ENCODE measurements around the gene USP25. TPM values are rescaled to one million over a fixed set of nuclear protein-coding genes. Genes with fewer than 3 reads are reported as not detected.

The USP25 gene
- total RNA-seq, 1 experiment from 2014 or later = 33.6 TPM

DNA sequence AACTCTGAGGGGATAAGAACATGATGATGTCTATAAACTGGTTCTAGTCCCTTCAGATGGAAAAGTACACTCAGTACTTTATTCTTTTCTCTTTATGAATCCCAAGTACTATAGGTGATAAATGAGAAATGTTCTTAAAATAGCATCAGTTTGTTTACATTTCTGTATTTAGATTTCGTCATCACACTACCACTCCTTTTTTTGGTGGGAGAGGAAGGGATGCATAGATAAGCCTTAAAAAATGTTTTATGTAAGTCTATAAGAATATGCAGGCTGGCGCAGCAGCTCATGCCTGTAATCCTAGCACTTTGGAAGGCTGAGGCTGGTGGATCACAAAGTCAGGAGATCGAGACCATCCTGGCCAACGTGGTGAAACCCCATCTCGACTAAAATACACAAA is 144.8 kb downstream of the USP25 start:
- Histone ChIP-seq H4K20me1 (ENCODE audit: insufficient read depth) (no peaks in the 10 kb centered on the region), H3K36me3 (ENCODE audit: control insufficient read depth in 1 of 2, insufficient read depth in 2 of 2, low read length in 2 of 2) (peaks cover 3 to 6% of the 10 kb centered on the region in 2 experiments; a peak in 3 of 4 replicates), H3K4me3 (replicated peaks in 1 of 2; ENCODE audit: low read depth in 1 of 2, low read length in 2 of 2) (no peak overlapping the region), H3K9me2 (ENCODE audit: insufficient read depth) (no peaks in the 10 kb centered on the region), H3K79me2 (ENCODE audit: insufficient read depth, low read length) (no peaks in the 10 kb centered on the region), H3K4me2 (ENCODE audit: low read length) (no peak overlapping the region), H3K4me1 (ENCODE audit: control insufficient read depth in 1 of 2, insufficient read depth in 2 of 2, low read length in 2 of 2) (no peaks in the 10 kb centered on the region), H3K9me3 (ENCODE audit: control insufficient read depth in 1 of 2, insufficient read depth in 1 of 2, low read depth in 1 of 2, low read length in 2 of 2) (no peaks in the 10 kb centered on the region), H2AFZ (ENCODE audit: low read depth, low read length, poor library complexity, severe bottlenecking) (no peak overlapping the region), H3K9ac (ENCODE audit: low read length) (no peak overlapping the region), H3K27ac (ENCODE audit: low read depth, low read length) (no peak overlapping the region), H3K27me3 (ENCODE audit: insufficient read depth, low read length) (no peaks in the 10 kb centered on the region)
- POLR2A ChIA-PET = no interaction called here
- CTCF ChIA-PET = no interaction called here
- RAD21 ChIA-PET (ENCODE audit: low non-redundant PET in 1 of 2, low total read pairs in 2 of 2, uncharacterized antibody in 2 of 2, unreplicated experiment in 2 of 2) = no interaction called here
- no peak for TF ChIP-seq SP1 (IDR thresholded peaks at IDR 0.05; ENCODE audit: low read depth)
- TF ChIP-seq EZH2phosphoT487 (IDR thresholded peaks at IDR 0.05; ENCODE audit: borderline replicate concordance) = no peak
- TF ChIP-seq, protein P1, sequence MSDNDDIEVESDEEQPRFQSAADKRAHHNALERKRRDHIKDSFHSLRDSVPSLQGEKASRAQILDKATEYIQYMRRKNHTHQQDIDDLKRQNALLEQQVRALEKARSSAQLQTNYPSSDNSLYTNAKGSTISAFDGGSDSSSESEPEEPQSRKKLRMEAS (IDR thresholded peaks at IDR 0.05) = no peak
- TF ChIP-seq, protein P2, sequence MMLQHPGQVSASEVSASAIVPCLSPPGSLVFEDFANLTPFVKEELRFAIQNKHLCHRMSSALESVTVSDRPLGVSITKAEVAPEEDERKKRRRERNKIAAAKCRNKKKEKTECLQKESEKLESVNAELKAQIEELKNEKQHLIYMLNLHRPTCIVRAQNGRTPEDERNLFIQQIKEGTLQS (IDR thresholded peaks at IDR 0.05) = no peak
- TF ChIP-seq TCF7L2 (IDR thresholded peaks at IDR 0.05; ENCODE audit: borderline replicate concordance, extremely low read depth, insufficient read depth, insufficient read length) = no peak
- TF ChIP-seq ZFX (IDR thresholded peaks at IDR 0.05) = no peak
- TF ChIP-seq, protein P3, sequence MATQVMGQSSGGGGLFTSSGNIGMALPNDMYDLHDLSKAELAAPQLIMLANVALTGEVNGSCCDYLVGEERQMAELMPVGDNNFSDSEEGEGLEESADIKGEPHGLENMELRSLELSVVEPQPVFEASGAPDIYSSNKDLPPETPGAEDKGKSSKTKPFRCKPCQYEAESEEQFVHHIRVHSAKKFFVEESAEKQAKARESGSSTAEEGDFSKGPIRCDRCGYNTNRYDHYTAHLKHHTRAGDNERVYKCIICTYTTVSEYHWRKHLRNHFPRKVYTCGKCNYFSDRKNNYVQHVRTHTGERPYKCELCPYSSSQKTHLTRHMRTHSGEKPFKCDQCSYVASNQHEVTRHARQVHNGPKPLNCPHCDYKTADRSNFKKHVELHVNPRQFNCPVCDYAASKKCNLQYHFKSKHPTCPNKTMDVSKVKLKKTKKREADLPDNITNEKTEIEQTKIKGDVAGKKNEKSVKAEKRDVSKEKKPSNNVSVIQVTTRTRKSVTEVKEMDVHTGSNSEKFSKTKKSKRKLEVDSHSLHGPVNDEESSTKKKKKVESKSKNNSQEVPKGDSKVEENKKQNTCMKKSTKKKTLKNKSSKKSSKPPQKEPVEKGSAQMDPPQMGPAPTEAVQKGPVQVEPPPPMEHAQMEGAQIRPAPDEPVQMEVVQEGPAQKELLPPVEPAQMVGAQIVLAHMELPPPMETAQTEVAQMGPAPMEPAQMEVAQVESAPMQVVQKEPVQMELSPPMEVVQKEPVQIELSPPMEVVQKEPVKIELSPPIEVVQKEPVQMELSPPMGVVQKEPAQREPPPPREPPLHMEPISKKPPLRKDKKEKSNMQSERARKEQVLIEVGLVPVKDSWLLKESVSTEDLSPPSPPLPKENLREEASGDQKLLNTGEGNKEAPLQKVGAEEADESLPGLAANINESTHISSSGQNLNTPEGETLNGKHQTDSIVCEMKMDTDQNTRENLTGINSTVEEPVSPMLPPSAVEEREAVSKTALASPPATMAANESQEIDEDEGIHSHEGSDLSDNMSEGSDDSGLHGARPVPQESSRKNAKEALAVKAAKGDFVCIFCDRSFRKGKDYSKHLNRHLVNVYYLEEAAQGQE (IDR thresholded peaks at IDR 0.05; ENCODE audit: low read depth) = no peak
- no peak for TF ChIP-seq CEBPB (IDR thresholded peaks at IDR 0.05; ENCODE audit: low read depth)
- no peak for TF ChIP-seq JUND (IDR thresholded peaks at IDR 0.05)
- TF ChIP-seq RAD21 (IDR thresholded peaks at IDR 0.05; ENCODE audit: low read depth) = no peak
- no peak for TF ChIP-seq POLR2AphosphoS5 (IDR thresholded peaks at IDR 0.05; ENCODE audit: low read depth, low read length)
- TF ChIP-seq POLR2A (IDR thresholded peaks at IDR 0.05; ENCODE audit: borderline replicate concordance, extremely low read depth, insufficient read depth, insufficient read length) = no peak
- BruUV-seq (replicated peaks) = no TSS peak
- intact Hi-C loops (cut with micrococcal nuclease) = no loop called here
- ATAC-seq = no peak
- DNase-seq (ENCODE audit: low read depth, low spot score) = no peak
